HG03469 (cell line): ENCODE measurements around the gene PCNX2.
"Not testable (repeated sequence)": the region's sequence is repeated elsewhere in the genome, so short reads cannot be mapped to it uniquely, and the experiment has no call there.

Experiments used
- ATAC-seq: cut with Tn5 transposase; IDR thresholded peaks from one replicate; pipeline ENCODE4 v1.9.1; 2021; ENCODE audit warnings: mild to moderate bottlenecking, moderate library complexity, moderate number of reproducible peaks; ENCODE audit not compliant: unreplicated experiment

Gene PCNX2

DNA sequence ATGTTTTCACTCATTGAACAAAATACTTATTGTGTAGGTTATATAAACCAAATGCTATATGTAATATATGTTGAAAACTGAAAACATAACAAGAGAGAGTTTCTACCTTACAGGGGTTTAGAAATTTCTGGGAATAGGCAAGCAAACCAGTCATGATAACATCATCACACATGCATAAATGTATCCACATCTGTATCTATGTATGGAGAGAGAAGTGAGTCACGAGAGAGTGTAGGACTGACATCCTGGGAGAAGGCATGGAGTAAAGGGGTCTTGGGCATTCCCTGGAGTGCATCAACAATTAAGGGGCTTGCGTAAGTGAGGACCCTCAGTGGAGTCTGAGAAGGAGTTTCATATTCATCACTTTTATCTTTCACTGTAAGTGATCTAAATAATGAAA lies 65.5 kb downstream of the PCNX2 start:
- ATAC-seq, result no peak

- ATAC-seq, result no peak
These were observed 66.2 kb downstream of the PCNX2 start for GRCh38 chr1:233229288-233229687.

DNA sequence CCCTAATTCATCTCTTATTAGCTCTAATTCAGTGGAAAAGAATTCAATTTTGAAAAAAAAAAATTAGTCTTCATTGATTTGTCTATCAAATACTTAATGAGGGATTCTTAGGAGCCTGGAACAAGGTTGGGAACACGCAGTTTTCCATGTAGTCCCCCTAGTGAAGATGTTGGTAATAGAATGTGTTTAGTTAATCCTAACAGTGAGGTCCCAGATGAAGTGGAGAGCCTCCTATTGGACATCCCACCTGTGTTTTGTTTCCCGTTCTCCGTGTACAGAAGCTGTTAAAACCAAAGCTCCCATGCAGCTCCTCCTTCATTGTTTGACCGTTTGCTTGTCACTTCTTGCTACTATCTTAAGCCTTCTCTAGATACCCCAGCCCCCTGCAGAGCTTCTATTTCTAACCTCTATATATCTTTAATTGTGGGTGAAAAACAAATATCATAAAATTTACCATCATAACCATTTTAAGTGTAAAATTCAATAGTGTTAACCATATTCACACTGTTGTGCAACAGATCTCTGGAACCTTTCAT lies 67.5 kb downstream of the PCNX2 start:
- ATAC-seq, result no peak

DNA sequence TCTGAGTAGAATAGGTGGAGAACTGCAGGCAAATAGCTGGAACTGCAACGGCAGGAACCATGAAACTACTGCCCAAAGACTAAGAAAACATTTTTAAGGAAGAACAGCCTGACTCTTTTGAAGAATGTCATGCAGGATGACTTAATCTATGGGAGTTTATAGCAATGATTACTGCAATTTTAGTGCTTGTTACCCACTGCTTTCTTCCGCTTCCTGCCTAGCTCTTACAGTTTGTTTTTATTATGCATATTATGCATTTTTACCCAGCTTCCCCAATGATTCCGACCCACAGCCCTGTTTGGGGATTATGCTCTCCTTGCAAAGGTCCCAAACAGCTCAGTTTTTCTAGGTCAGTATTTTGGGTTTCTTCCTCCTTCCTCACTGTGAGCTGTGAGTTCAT lies 71.2 kb downstream of the PCNX2 start:
- ATAC-seq, result no peak

- ATAC-seq, result no peak
These were observed 77.7 kb downstream of the PCNX2 start for GRCh38 chr1:233217832-233218231.

DNA sequence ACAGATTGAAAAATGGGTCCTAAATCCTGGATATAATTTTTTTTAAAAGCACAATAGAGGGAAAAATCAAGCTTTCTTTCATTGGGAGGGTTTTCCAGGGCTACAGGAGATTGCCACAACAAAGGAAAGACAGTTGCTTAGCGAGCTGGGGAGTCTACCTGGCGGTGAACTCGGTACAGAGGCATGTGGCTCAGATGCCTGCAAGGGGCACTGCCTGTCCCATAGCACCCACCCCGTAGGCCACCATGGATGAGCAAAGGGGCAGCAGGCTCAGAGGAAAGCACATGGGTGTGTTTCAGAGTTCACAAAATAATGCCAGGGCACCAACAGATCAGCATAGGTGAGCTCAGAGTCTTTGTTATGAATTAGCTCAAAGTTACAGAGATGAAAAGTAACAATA lies 79.5 kb downstream of the PCNX2 start:
- ATAC-seq, result no peak

DNA sequence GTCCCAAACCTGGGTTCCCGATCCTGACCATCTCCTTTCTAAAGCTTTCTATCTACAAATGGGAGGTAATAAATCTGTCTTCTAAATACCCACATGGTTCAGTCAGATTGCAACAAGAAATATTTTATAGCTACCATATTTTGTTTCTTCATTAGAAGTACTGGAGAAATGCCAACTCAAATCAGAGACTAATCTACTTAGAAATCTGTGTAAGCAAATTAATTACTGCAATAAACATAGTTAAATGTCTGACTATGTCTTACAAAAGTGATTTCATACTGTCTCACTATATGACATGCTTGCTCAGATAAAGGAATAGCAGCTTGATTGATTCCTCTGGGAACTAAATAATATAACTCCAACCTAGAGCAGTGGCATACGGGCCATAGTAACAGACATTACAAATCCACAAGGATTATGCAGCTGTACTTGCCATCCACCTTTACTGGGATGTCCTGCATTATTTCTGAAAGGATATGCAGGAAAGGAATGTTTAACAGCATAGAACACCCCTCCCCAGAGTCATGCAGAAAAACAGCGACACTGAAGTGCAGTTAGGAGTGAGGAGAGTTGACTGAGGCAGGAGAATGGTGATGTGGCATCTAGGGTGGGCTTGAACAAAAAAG lies 80.3 kb downstream of the PCNX2 start:
- ATAC-seq, result no peak

DNA sequence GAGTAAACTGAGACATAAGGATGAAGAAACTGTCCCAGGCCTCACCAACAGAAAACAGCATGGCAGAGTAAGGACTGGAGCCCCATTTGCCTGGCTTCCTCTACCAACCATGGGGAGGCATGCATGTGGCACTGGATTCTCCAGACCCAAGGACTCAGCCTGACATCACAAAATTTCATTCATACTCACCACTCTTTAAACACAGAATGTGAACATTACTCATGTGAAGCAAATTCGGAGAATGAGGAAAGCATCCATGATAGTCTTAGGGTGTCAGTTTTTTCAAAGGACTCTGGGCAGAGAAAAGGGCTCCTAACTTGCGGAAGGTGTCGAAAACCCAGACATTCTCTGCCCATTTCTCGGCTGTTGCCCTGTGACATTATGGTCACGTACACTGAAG lies 83.9 kb downstream of the PCNX2 start:
- no peak for ATAC-seq

- ATAC-seq, result no peak
These were observed 84.4 kb downstream of the PCNX2 start for GRCh38 chr1:233211106-233211505.

- ATAC-seq, result no peak
These were observed 86.0 kb downstream of the PCNX2 start for GRCh38 chr1:233209481-233209880.

DNA sequence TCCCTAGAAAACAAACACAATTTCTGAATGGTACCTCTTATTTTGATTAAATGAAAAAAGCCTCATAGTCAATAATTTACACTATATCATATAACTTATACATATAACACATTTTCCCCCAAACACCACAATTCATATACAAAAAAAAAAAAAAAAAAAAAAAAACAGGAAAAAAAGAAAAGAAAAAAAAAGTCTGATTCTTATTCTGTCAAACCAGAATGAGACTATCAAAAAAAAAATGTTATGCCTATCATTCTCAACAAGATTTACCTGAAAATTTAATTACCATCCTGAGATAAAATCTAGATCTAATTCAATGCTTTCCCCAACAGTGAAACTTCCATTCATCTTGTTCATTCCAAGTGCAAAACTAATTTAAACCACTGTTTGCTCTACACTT lies 86.8 kb downstream of the PCNX2 start:
- ATAC-seq, result no peak

- ATAC-seq, result no peak
These were observed 97.6 kb downstream of the PCNX2 start for GRCh38 chr1:233197940-233198339.

GRCh38 chr1:233193741-233194140 lies 101.8 kb downstream of the PCNX2 start:
- no peak for ATAC-seq

GRCh38 chr1:233190987-233191386 lies 104.5 kb downstream of the PCNX2 start:
- no peak for ATAC-seq

- no peak for ATAC-seq
These were observed 106.0 kb downstream of the PCNX2 start for GRCh38 chr1:233189526-233189925.

GRCh38 chr1:233188061-233188460 lies 107.5 kb downstream of the PCNX2 start:
- no peak for ATAC-seq

DNA sequence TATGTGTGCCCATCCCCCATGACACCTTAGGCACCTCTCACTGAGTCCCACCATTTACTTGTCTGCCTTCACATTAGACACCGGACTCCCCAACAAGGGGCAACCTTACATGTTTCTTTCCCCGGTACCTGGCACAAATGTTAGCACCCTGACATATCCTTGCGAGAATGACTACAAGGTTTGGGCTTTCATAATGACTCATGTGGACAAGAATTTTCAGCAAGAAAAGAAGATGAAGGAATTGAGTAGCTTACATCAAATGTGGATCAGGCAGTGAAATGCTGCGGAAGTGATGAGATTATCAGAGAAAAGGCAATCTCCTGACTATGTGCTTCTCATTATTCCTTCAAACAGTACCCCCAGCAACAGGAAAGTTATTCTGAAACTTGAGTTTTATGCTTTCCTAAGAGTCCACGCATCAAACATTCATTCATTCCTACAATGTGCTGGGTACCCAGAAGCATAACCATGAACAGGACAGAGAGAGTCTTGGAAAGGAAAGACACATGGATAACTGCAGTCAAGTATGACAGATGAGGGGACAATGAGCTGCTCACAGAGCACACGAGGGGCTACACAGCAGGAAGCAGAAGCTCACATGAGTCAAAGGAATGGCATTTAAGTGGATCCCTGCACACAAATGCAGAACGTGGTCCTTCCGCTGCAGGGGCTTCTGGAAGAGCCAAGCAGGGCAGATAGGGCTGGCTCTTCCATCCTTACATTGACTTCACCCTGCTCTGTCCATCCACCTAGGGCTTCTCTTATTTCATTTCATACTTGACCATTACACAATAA lies 112.1 kb downstream of the PCNX2 start:
- ATAC-seq, result no peak

GRCh38 chr1:233182587-233182986 lies 112.9 kb downstream of the PCNX2 start:
- ATAC-seq, result no peak

DNA sequence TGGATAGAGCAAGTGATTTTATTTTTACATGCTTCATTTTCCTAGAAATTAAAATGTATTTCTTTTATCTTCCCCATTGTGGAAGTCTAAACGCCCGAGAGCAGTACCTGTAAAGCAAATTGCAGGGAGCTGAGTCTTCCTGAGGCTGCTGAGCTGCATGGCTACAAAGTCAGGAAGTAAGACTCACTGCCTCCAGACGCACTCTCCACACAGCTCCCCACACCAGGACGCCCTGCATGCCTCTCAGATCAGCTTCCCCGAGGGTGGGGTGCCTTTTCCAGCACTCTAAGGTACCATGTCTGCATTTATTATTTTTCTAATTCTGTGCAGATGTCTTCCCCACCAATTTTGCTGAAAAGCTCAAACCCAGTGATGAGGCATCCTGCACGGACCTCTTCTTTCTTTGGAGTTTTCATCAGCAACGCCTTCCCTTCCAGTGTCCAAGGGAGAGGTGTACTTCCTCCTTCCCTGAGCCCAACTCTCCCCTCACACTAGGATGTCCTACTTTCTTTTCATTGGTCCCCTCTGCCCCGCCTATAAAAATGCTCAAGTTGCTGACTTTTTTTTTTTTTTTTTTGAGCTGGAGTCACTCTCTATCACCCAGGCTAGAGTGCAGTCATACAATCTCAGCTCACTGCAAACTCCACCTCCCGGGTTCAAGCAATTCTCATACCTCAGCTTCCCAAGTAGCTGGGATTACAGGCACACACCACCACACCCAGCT lies 114.7 kb downstream of the PCNX2 start:
- no peak for ATAC-seq

DNA sequence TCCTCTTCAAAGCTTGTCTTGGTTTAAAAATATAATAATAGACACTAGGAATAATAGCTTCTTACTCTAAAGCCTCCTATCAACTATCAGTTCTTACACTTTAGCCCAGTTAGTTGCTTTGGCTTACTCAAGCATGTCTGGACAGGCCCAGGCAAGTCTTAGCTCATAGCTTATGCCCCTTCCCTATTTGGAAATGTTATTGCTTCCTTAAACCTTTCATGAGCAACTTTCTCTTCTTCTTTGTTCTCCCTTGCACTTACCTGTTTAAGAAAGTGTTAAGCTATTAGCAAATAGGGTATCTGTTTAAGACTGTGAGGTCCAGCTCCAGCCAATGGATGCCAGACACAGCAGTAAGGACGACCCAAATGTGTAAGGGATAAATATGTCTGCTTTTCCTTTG lies 115.9 kb downstream of the PCNX2 start:
- ATAC-seq, result not testable (repeated sequence)

- ATAC-seq, result no peak
These were observed 123.3 kb downstream of the PCNX2 start for GRCh38 chr1:233172201-233172600.

GRCh38 chr1:233170741-233171140 lies 124.8 kb downstream of the PCNX2 start:
- no peak for ATAC-seq
